NCI-H128 (cell line): ENCODE measurements around the gene PROM2.
A peak's percentile ranks its signal among the peaks of the same experiment; 100 is the strongest.

ENCODE experiments used
- DNase-seq: peaks from one replicate; lab custom pipeline; 2025; ENCODE audit not compliant: unreplicated experiment; lab: John Stamatoyannopoulos, UW

PROM2 gene

GRCh38 chr2:95284886-95285541 is 10.8 kb downstream of the PROM2 start:
- DNase-seq = no peak

- no peak for DNase-seq
Observed at GRCh38 chr2:95285542-95285932, 11.3 kb downstream of the PROM2 start.

GRCh38 chr2:95287336-95287735 is 13.1 kb downstream of the PROM2 start:
- no peak for DNase-seq

GRCh38 chr2:95287806-95288205 is 13.6 kb downstream of the PROM2 start:
- no peak for DNase-seq

GRCh38 chr2:95289253-95289652 is 15.0 kb downstream of the PROM2 start:
- DNase-seq = no peak

- no peak for DNase-seq
Observed at GRCh38 chr2:95291222-95291621, 17.0 kb downstream of the PROM2 start.

- DNase-seq = no peak
Observed at GRCh38 chr2:95292623-95293260, 18.5 kb downstream of the PROM2 start.

- DNase-seq = no peak
Observed at GRCh38 chr2:95294579-95295250, 20.5 kb downstream of the PROM2 start.

- DNase-seq = no peak
Observed at GRCh38 chr2:95295376-95295775, 21.1 kb downstream of the PROM2 start.

GRCh38 chr2:95296011-95296410 is 21.8 kb downstream of the PROM2 start:
- peak; percentile 74 for DNase-seq

- DNase-seq = peak; percentile 31
Observed at GRCh38 chr2:95296880-95297487, 22.7 kb downstream of the PROM2 start, which contains the start of gene KCNIP3. Gene KCNIP3 (plus strand): TSS chr2:95297347. CDS start chr2:95297439, 92 bp downstream.

- no peak for DNase-seq
Observed at GRCh38 chr2:95297639-95298395, 23.6 kb downstream of the PROM2 start.

GRCh38 chr2:95298486-95299111 is 24.4 kb downstream of the PROM2 start:
- no peak for DNase-seq

GRCh38 chr2:95299961-95300360 is 25.7 kb downstream of the PROM2 start:
- no peak for DNase-seq

- DNase-seq = peak; percentile 40
Observed at GRCh38 chr2:95300450-95300849, 26.2 kb downstream of the PROM2 start.

GRCh38 chr2:95301186-95301585 is 26.9 kb downstream of the PROM2 start:
- no peak for DNase-seq

GRCh38 chr2:95301876-95302641 is 27.8 kb downstream of the PROM2 start:
- DNase-seq = no peak

- no peak for DNase-seq
Observed at GRCh38 chr2:95303191-95303919, 29.1 kb downstream of the PROM2 start.

GRCh38 chr2:95305380-95306061 is 31.3 kb downstream of the PROM2 start:
- DNase-seq = no peak
